Right renal cortex interstitium (tissue), 3 donors: ENCODE results near the gene PTX4. TPM values are rescaled to one million over a fixed set of nuclear protein-coding genes. Genes with fewer than 3 reads are reported as not detected.

ENCODE experiments used
- DNase-seq, 3 donors: peaks; one replicate each; pipeline ENCODE4 v3.0.0-alpha.2; 2013; ENCODE audit warnings: low read depth in 3 of 3, low spot score in 2 of 3
- polyA plus RNA-seq, 3 donors: library from polyadenylated mRNA; unstranded; fragments of 120-200 nt; gene quantifications; one replicate each; pipeline ENCODE4 v1.2.1, GENCODE V29; 2013; ENCODE audit not compliant: insufficient read length in 3 of 3

PTX4 gene
- polyA plus RNA-seq, 3 donors: not detected

GRCh38 chr16:1464894-1465566, 23.7 kb downstream of the PTX4 start:
- DNase-seq: no peak

GRCh38 chr16:1464196-1464893, 24.4 kb downstream of the PTX4 start:
- no peak for DNase-seq

- DNase-seq: no peak
Observed at GRCh38 chr16:1461146-1461545, 27.6 kb downstream of the PTX4 start.

GRCh38 chr16:1460602-1461138, 28.1 kb downstream of the PTX4 start:
- no peak for DNase-seq

- no peak for DNase-seq
Observed at GRCh38 chr16:1459967-1460366, 28.8 kb downstream of the PTX4 start.

- no peak for DNase-seq
Observed at GRCh38 chr16:1458977-1459341, 29.8 kb downstream of the PTX4 start.

GRCh38 chr16:1458336-1458976, 30.3 kb downstream of the PTX4 start:
- DNase-seq: no peak

- no peak for DNase-seq
Observed at GRCh38 chr16:1457489-1458245, 31.1 kb downstream of the PTX4 start.

GRCh38 chr16:1456951-1457350, 31.8 kb downstream of the PTX4 start:
- no peak for DNase-seq

GRCh38 chr16:1455190-1456171, 33.3 kb downstream of the PTX4 start:
- no peak for DNase-seq

- no peak for DNase-seq
Observed at GRCh38 chr16:1454561-1454960, 34.2 kb downstream of the PTX4 start.

GRCh38 chr16:1453316-1453715, 35.4 kb downstream of the PTX4 start:
- DNase-seq: no peak

- DNase-seq: no peak
Observed at GRCh38 chr16:1452530-1452929, 36.2 kb downstream of the PTX4 start.

- DNase-seq: no peak
Observed at GRCh38 chr16:1451702-1452392, 36.9 kb downstream of the PTX4 start.

- no peak for DNase-seq
Observed at GRCh38 chr16:1450841-1451240, 37.9 kb downstream of the PTX4 start.

- DNase-seq: no peak
Observed at GRCh38 chr16:1450218-1450617, 38.5 kb downstream of the PTX4 start.

- no peak for DNase-seq
Observed at GRCh38 chr16:1449201-1449788, 39.4 kb downstream of the PTX4 start.

GRCh38 chr16:1448536-1449116, 40.1 kb downstream of the PTX4 start:
- no peak for DNase-seq

- DNase-seq: no peak
Observed at GRCh38 chr16:1447965-1448364, 40.8 kb downstream of the PTX4 start.
